Astrocyte (in vitro differentiated cells and primary cell): Measurements from ENCODE around the gene PRRX2. TPM values are rescaled to one million over a fixed set of nuclear protein-coding genes. Genes with fewer than 3 reads are reported as not detected.

ENCODE experiments used
- DNase-seq: peaks from one replicate; pipeline ENCODE4 v3.0.0-alpha.2; 2010; ENCODE audit warnings: low read depth
- FAIRE-seq: peaks from 2 replicates; lab custom pipeline; 2011; peaks lifted over from hg19 to GRCh38; lab: Jason Lieb, UNC
- H2AFZ ChIP-seq: 2 replicates; pipeline ENCODE4 v1.6.0; 2012; ENCODE audit warnings: low read depth, low read length, inconsistent platforms
- H3K27ac ChIP-seq: 2 replicates; pipeline ENCODE4 v1.5.1; 2011; ENCODE audit warnings: low read depth, low read length, inconsistent platforms
- H3K27me3 ChIP-seq: 2 replicates; pipeline ENCODE4 v1.6.0; 2011; ENCODE audit warnings: low read length, inconsistent platforms; ENCODE audit not compliant: insufficient read depth
- H3K36me3 ChIP-seq: 2 replicates; pipeline ENCODE4 v1.5.1; 2011; ENCODE audit warnings: low read length, inconsistent platforms; ENCODE audit not compliant: insufficient read depth
- H3K4me1 ChIP-seq: 2 replicates; pipeline ENCODE4 v1.5.1; 2011; ENCODE audit warnings: low read length, inconsistent platforms; ENCODE audit not compliant: insufficient read depth
- H3K4me2 ChIP-seq: 2 replicates; pipeline ENCODE4 v1.6.0; 2012; ENCODE audit warnings: low read length, inconsistent platforms
- H3K4me3 ChIP-seq: 2 replicates; pipeline ENCODE4 v1.5.1; 2011; ENCODE audit warnings: low read depth, mild to moderate bottlenecking, low read length, inconsistent platforms; ENCODE audit not compliant: insufficient read depth
- H3K79me2 ChIP-seq: 2 replicates; pipeline ENCODE4 v1.6.0; 2012; ENCODE audit warnings: mild to moderate bottlenecking, low read length, inconsistent platforms; ENCODE audit not compliant: insufficient read depth
- H3K9ac ChIP-seq: 2 replicates; pipeline ENCODE4 v1.6.0; 2012; ENCODE audit warnings: mild to moderate bottlenecking, low read length, inconsistent platforms
- H3K9me3 ChIP-seq: 2 replicates; pipeline ENCODE4 v1.5.1; 2012; ENCODE audit warnings: low read depth, mild to moderate bottlenecking, low read length, inconsistent platforms; ENCODE audit not compliant: insufficient read depth
- H4K20me1 ChIP-seq: 2 replicates; pipeline ENCODE4 v1.6.0; 2012; ENCODE audit warnings: low read length, inconsistent platforms; ENCODE audit not compliant: insufficient read depth
- H3K27ac Mint-ChIP-seq: one replicate; pipeline ENCODE4 v1.8.0; 2021; ENCODE audit warnings: mild to moderate bottlenecking, mixed read lengths; ENCODE audit not compliant: unreplicated experiment
- H3K27me3 Mint-ChIP-seq: one replicate; pipeline ENCODE4 v1.8.0; 2021; ENCODE audit warnings: low read depth, mixed read lengths; ENCODE audit not compliant: unreplicated experiment
- H3K36me3 Mint-ChIP-seq: one replicate; pipeline ENCODE4 v1.8.0; 2021; ENCODE audit warnings: low read depth, mixed read lengths; ENCODE audit not compliant: unreplicated experiment
- H3K4me1 Mint-ChIP-seq: one replicate; pipeline ENCODE4 v1.8.0; 2021; ENCODE audit warnings: low read depth, mixed read lengths; ENCODE audit not compliant: unreplicated experiment
- H3K4me3 Mint-ChIP-seq: one replicate; pipeline ENCODE4 v1.8.0; 2021; ENCODE audit warnings: mild to moderate bottlenecking, moderate library complexity, mixed read lengths; ENCODE audit not compliant: unreplicated experiment
- H3K9me3 Mint-ChIP-seq: one replicate; pipeline ENCODE4 v1.8.0; 2021; ENCODE audit warnings: mild to moderate bottlenecking, mixed read lengths; ENCODE audit not compliant: unreplicated experiment
- CTCF ChIP-seq: IDR thresholded peaks from 2 replicates; pipeline ENCODE4 v1.5.1; 2011; ENCODE audit warnings: low read depth, mild to moderate bottlenecking, inconsistent platforms, low read length, moderate library complexity; ENCODE audit not compliant: insufficient read depth
- EZH2 ChIP-seq: IDR thresholded peaks from 2 replicates; pipeline ENCODE4 v1.6.1; 2012; ENCODE audit warnings: mild to moderate bottlenecking, low read length, inconsistent platforms; ENCODE audit not compliant: insufficient read depth
- total RNA-seq: library from RNA; stranded (reverse); gene quantifications from 2 replicates; pipeline ENCODE4 v1.2.1, GENCODE V29; 2021

Gene PRRX2
- total RNA-seq, 1 donor from 2014 or later, result not detected

DNA sequence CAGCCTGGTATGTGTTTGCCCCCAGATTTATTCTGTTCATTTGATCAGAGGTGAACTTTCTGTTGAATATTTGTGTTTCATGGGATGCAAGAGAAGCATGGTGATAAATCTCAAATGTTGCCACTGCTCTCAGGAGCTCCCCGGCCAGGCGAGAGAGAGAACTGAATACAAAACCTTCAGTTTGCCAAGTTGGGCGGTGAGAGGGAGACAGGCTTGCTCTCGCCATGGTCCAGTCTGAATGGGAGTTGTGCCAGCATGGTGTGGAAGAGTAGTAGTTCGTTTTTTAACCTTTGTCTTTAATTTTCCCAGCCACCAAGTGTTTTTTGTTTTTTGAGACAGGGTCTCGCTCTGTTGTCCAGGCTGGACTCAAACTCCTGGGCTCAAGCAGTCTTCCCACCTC lies 36.7 kb upstream of the PRRX2 start:
- H3K27ac ChIP-seq, result no peak overlapping the region
- peaks cover 54% of the 10 kb centered on the region for H3K4me1 ChIP-seq
- no peaks in the 10 kb centered on the region for H3K27me3 ChIP-seq
- H3K79me2 ChIP-seq, result peaks cover 78% of the 10 kb centered on the region
- Mint-ChIP-seq H3K4me3 (peak overlapping the region; percentile 90), H3K9me3 (no peaks in the 10 kb centered on the region), H3K4me1 (peaks cover 51% of the 10 kb centered on the region), H3K36me3 (peaks cover 11% of the 10 kb centered on the region), H3K27ac (peak overlapping the region; percentile 22), H3K27me3 (no peaks in the 10 kb centered on the region)
- no peak for TF ChIP-seq CTCF
- TF ChIP-seq EZH2, result no peak
- FAIRE-seq (no peak), DNase-seq (no peak)
- no peak overlapping the region for H3K4me3 ChIP-seq
- H3K9me3 ChIP-seq, result no peaks in the 10 kb centered on the region
- peaks cover 74% of the 10 kb centered on the region for H4K20me1 ChIP-seq
- H3K36me3 ChIP-seq, result peaks cover 5% of the 10 kb centered on the region
- H3K9ac ChIP-seq, result peak overlapping the region; percentile 93
- no peak overlapping the region for H2AFZ ChIP-seq
- H3K4me2 ChIP-seq, result peak overlapping the region; percentile 97

- H3K9me3 Mint-ChIP-seq, result no peaks in the 10 kb centered on the region
- H3K9me3 ChIP-seq, result no peaks in the 10 kb centered on the region
- no peaks in the 10 kb centered on the region for H3K27me3 Mint-ChIP-seq
- H3K27ac Mint-ChIP-seq, result no peak overlapping the region
- H3K79me2 ChIP-seq, result peaks cover 85% of the 10 kb centered on the region
- no peak for DNase-seq
- H3K4me2 ChIP-seq, result peak overlapping the region; percentile 97
- no peak overlapping the region for H3K4me3 ChIP-seq
- no peak overlapping the region for H3K27ac ChIP-seq
- no peak overlapping the region for H3K9ac ChIP-seq
- no peaks in the 10 kb centered on the region for H3K27me3 ChIP-seq
- peaks cover 12% of the 10 kb centered on the region for H3K36me3 Mint-ChIP-seq
- FAIRE-seq, result no peak
- peaks cover 50% of the 10 kb centered on the region for H3K4me1 ChIP-seq
- H3K36me3 ChIP-seq, result peaks cover 9% of the 10 kb centered on the region
- H2AFZ ChIP-seq, result no peak overlapping the region
- no peak for TF ChIP-seq CTCF
- H4K20me1 ChIP-seq, result peaks cover 79% of the 10 kb centered on the region
- H3K4me1 Mint-ChIP-seq, result peaks cover 49% of the 10 kb centered on the region
- H3K4me3 Mint-ChIP-seq, result no peak overlapping the region
Observed at GRCh38 chr9:129629251-129629820, 36.1 kb upstream of the PRRX2 start.

- Histone ChIP-seq H3K27ac (peak overlapping the region; percentile 29), H3K9ac (peak overlapping the region; percentile 15), H3K4me2 (peak overlapping the region; percentile 65), H3K27me3 (no peaks in the 10 kb centered on the region), H3K36me3 (peaks cover 16% of the 10 kb centered on the region), H2AFZ (no peak overlapping the region), H3K9me3 (no peaks in the 10 kb centered on the region), H3K4me1 (peaks cover 50% of the 10 kb centered on the region), H3K4me3 (no peak overlapping the region), H4K20me1 (peaks cover 94% of the 10 kb centered on the region), H3K79me2 (peaks cover 99% of the 10 kb centered on the region)
- FAIRE-seq (no peak), DNase-seq (peak; percentile 46)
- Mint-ChIP-seq H3K4me1 (peaks cover 48% of the 10 kb centered on the region), H3K36me3 (peaks cover 18% of the 10 kb centered on the region), H3K27ac (peak overlapping the region; percentile 53), H3K27me3 (no peaks in the 10 kb centered on the region), H3K4me3 (peak overlapping the region; percentile 40), H3K9me3 (no peaks in the 10 kb centered on the region)
- TF ChIP-seq EZH2 (no peak), CTCF (peak; percentile 6)
Observed at GRCh38 chr9:129630967-129631673, 34.3 kb upstream of the PRRX2 start.
